ENCODE measurements around the gene SH3GL2.

DNA sequence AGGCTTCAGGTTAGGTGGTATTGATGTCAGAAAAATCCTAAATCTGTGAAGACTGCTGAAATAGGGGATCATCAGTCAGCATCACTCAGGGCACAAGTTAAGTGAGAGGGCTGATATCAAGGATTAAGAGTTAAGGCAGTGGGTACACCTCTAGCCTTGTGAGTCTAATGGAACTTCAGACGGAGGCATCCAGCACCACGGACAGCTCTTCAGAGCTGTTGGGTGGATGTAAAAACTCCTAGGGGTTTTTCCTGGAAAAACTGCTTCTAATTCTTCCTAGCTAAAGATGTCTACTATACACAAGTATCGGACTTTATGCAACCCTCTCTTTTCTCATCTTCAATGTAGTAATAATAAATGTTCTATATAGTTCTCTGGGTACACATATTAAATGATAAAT, 165.9 kb downstream of the SH3GL2 start:
- TF ChIP-seq, protein P1, sequence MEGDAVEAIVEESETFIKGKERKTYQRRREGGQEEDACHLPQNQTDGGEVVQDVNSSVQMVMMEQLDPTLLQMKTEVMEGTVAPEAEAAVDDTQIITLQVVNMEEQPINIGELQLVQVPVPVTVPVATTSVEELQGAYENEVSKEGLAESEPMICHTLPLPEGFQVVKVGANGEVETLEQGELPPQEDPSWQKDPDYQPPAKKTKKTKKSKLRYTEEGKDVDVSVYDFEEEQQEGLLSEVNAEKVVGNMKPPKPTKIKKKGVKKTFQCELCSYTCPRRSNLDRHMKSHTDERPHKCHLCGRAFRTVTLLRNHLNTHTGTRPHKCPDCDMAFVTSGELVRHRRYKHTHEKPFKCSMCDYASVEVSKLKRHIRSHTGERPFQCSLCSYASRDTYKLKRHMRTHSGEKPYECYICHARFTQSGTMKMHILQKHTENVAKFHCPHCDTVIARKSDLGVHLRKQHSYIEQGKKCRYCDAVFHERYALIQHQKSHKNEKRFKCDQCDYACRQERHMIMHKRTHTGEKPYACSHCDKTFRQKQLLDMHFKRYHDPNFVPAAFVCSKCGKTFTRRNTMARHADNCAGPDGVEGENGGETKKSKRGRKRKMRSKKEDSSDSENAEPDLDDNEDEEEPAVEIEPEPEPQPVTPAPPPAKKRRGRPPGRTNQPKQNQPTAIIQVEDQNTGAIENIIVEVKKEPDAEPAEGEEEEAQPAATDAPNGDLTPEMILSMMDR (IDR thresholded peaks at IDR 0.05): no peak
- TF ChIP-seq POLR2A (IDR thresholded peaks at IDR 0.05): no peak

Measured in heart left ventricle (tissue), 13 donors.